ENCODE measurements around the gene AP4B1. TPM values are rescaled to one million over a fixed set of nuclear protein-coding genes. Genes with fewer than 3 reads are reported as not detected.

Gene AP4B1
- polyA plus RNA-seq, 2 of the 4 experiments (the other 2 are of a cell fraction): 9.2 to 11.9 TPM

GRCh38 chr1:113928941-113929749 lies 24.5 kb upstream of the AP4B1 start, which contains the start of gene HIPK1:
TSS of gene HIPK1 (plus strand) at chr1:113929324.
- ChIA-PET POLR2A (interaction anchor here (0.6 to 3.7 kb wide), 5 partner anchors 9 to 171 kb away, joined by 3 to 32 read pairs (median 5); partner anchors contain the start of genes AP4B1, DCLRE1B and RSBN1), CTCF (interaction anchor here (0.6 to 2.3 kb wide), 5 partner anchors 11 to 51 kb away, joined by 3 to 9 read pairs (median 4); partner anchors contain the start of genes AP4B1 and DCLRE1B)
- peak within 1 kb of the TSS; percentile 90 for H3K4me2 ChIP-seq
- peak; percentile 90 for ATAC-seq
- peak; percentile 62 to 83 for DNase-seq (ENCODE audit: low read depth in 1 of 2, low spot score in 1 of 2)
- H3K9me3 ChIP-seq: no peaks in the 10 kb centered on the region
- under 1% methylated on average over 15 of the region's 61 CpGs for WGBS (ENCODE audit: missing lambda C conversion rate)
- no peak for FAIRE-seq
- peak within 1 kb of the TSS; percentile 96 for H3K4me3 ChIP-seq
- H3K27ac ChIP-seq: peak within 1 kb of the TSS; percentile 84 to 97
- peaks cover 21% of the 10 kb centered on the region for H3K4me1 ChIP-seq
- TF ChIP-seq POLR2A (IDR thresholded peaks at IDR 0.05; ENCODE audit: low read length): peak; percentile 50
- TF ChIP-seq MAZ (IDR thresholded peaks at IDR 0.05; ENCODE audit: borderline replicate concordance, low read depth, low read length): 0 out of 2 replicates have a peak, but pooled peaks have one; percentile 43
- no peak for TF ChIP-seq ZFP36 (IDR thresholded peaks at IDR 0.05; ENCODE audit: borderline replicate concordance, partially characterized antibody)
- TF ChIP-seq REST (IDR thresholded peaks at IDR 0.05): 0 out of 2 replicates have a peak, but pooled peaks have one; percentile 15
- no peak for TF ChIP-seq EHF (CRISPR knock-in tag; IDR thresholded peaks at IDR 0.05)
- TF ChIP-seq JUN (IDR thresholded peaks at IDR 0.05): peak in 1 of 2 experiments; percentile 70; a peak in 3 of 5 replicates
- TF ChIP-seq HOXB13 (CRISPR knock-in tag; IDR thresholded peaks at IDR 0.05; ENCODE audit: low read depth): no peak
- TF ChIP-seq MAX (IDR thresholded peaks at IDR 0.05): peak; percentile 49; the same call in 1 of the 2 replicates

GRCh38 chr1:113928187-113928930 lies 23.8 kb upstream of the AP4B1 start:
- Histone ChIP-seq H3K4me1 (peaks cover 21% of the 10 kb centered on the region), H3K4me2 (peak overlapping the region; percentile 86), H3K4me3 (peak overlapping the region; percentile 96), H3K9me3 (no peaks in the 10 kb centered on the region), H3K27ac (peak overlapping the region; percentile 84 to 97)
- CTCF ChIA-PET: interaction anchor here (0.9 to 2.3 kb wide), 5 partner anchors 11 to 23 kb away, joined by 3 to 9 read pairs (median 4); partner anchors contain the start of genes AP4B1 and DCLRE1B
- 38% methylated on average over 6 of the region's 6 CpGs for WGBS (ENCODE audit: missing lambda C conversion rate)
- DNase-seq (ENCODE audit: low read depth in 1 of 2, low spot score in 1 of 2) (no peak), FAIRE-seq (no peak), ATAC-seq (no peak)
- POLR2A ChIA-PET: interaction anchor here (0.6 to 3.7 kb wide), 3 partner anchors 8 to 170 kb away, joined by 3 to 32 read pairs (median 11); partner anchors contain the start of genes AP4B1 and DCLRE1B
- TF ChIP-seq KDM1A (IDR thresholded peaks at IDR 0.05; ENCODE audit: low read depth) (no peak), FOSL2 (IDR thresholded peaks at IDR 0.05) (no peak), FOSL2 (CRISPR knock-in tag; IDR thresholded peaks at IDR 0.05) (no peak), HOXA7 (CRISPR knock-in tag; IDR thresholded peaks at IDR 0.05) (no peak), CBX8 (IDR thresholded peaks at IDR 0.05) (no peak), EHMT2 (IDR thresholded peaks at IDR 0.05; ENCODE audit: low read depth) (no peak), CHD2 (IDR thresholded peaks at IDR 0.05; ENCODE audit: low read length, partially characterized antibody) (no peak), BCL3 (IDR thresholded peaks at IDR 0.05) (no peak), HMGXB4 (CRISPR knock-in tag; IDR thresholded peaks at IDR 0.05; ENCODE audit: borderline replicate concordance) (no peak)

All from A549 (cell line).